NCI-H345 treated with DMSO at 0.1 percent for 48 hours (cell line): ENCODE results near the gene DDIT3.

ENCODE experiments used
- DNase-seq: peaks from one replicate; lab custom pipeline; 2025; ENCODE audit not compliant: unreplicated experiment; lab: John Stamatoyannopoulos, UW

Gene DDIT3

DNA sequence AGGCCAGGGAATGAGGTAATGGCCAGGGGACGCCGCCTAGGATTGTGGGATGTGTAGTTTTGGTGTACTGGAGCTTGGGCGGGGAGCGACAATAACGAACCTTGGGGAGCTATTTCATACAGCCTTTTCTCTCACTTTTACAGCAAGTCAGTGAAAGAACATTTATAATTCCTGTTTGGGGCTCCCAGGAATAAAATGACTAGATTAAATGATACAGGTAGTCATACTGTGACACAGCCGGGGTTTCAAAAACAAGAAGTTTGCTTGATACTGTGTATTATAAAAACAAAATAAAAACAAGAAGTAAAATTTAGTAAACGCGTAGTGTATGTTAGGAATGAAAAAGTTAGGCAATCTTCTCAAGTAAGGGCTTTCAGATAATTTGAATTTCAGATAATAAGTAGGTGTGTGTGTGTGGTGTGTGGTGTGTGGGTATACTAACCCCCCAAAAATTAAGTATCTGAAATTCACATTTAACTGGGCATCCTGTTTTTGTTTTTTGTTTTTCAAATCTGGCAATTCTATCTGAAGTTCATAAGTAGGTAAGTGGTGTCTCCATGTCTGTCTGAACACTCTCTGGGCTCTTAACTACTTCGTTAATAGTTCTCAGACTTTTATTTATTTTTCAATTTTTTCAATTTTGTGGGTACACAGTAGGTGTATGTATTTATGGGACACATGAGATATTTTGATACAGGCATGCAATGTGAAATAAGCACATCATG is 27.1 kb upstream of the DDIT3 start:
- DNase-seq = no peak

DNA sequence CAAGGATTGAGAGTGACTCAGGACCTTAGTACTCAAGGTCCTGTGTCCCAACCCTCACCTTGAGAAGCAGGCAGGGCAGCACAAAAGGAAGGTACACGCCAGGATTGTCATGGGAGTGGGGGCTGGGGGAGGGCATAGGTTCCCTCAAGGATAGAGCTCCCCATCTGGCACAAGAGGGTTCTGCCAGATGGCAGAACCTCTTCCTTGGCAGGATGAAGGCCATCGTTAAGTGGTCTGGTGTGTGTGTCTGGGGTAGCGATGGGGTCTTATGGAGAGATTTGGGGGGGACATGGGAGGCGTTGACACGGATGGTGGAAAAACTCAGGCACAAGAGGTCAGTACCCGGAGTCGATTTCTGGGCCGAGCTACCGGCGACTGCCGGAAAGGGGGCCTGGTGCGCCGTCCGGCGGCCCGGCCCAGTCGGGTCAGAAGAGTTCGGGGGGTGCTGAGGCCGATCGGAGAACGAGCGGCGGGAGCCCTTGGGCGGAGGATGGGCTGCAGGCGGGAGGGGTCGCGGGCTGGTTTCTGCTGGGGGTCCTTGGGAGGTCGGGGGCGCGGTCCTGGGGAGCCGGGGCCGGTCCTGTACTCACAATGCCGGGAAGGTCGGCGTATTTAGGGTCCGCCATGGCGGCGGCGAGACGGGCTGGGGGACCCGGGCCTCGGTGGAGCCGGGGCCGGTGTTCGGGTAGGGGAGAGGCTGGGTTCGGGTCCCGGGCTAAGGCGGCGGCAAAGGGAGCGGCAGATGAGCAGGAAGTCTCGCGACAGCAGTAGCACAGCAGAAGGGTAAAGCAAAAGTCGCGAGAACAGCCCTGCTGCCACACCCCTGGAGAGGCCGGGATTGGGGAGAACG is 26.3 kb upstream of the DDIT3 start, which contains the start of gene DCTN2:
TSS of gene DCTN2 (minus strand) at position 755 of the 850 bp plus-strand sequence. CDS start at position 626, 129 bp downstream.
- peak; percentile 96 for DNase-seq

DNA sequence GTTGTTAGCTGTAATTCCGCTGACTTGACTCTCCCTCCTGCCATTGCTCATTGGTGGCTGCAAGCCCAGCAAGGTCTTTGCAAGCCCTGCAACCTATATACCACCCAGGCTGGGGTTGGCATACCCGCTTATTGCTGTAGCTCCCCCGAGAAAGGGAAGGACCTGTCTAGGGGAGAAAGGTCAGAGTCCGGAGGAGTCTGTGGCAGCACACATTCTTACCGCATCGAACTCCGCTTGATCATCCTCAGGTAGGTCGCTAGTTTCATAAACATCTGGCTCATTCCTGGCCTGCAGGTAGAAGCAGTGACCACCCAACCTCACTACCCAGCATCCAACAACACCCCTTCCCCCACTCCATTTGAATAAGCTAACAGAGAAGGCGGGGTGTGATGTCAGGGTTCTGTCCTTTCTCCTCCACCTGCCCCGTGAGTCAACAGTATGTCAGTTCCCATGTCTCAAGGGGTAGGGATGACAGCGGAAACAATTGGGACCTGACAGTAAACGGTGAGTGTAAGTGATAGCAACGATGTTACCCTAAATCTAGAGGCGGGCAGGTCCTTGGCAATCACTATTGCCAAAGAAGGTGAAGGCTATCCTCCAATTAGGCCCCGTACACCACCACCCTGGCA is 25.6 kb upstream of the DDIT3 start:
- no peak for DNase-seq

DNA sequence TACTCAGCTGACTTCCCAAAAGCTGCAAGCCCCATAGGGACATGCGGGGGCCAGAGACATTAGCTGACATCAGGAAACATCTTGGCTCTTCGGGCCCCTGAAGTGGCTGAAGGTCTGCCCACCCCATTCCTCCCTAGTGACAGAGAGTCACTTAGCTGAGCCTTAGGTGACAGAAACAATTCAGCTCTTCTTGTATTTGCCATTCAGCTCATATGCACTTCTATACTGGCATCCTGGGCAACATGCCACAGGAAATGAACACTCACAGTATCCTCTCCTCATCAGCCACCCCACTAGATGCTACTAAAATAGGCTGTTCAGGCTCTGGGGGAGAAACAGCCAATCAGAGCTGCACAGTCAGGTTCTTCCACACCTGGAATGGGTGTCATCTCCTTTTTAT is 23.3 kb upstream of the DDIT3 start:
- no peak for DNase-seq

DNA sequence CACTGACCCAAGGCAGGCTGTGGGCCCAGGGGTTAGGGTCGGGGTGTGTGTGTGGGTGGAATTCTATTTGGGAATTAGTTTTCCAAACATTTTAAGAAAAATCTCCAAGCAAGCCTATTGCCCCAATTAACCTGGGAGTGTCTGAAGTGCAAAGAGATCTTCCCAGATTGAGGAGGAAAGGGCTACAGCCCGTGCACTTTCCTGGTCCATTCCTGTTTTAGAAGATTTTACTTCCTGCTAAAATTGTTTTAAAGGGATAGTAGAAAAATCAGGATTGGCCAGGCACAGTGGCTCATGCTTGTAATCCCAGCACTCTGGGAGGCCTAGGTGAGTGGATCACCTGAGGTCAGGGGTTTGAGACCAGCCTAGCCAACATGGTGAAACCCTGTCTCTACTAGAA is 21.4 kb upstream of the DDIT3 start:
- no peak for DNase-seq

DNA sequence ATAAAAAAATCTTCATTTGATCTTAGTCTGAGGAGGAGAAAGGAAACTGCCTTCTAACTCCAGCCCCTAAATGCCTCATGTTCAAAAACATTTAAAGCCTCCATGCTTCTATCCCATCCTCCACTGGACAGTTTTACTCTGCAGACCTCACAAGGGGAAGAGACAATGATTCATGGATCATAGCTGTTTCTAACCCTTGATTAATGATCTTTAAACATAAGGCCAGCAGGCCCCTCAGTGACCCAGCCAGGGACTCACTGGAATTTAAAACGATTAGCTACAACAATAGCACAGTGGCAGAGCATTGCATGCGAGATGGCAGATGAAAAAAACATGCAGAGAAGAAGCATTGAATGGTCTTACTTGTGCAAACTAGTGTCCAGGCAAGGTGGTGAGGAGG is 20.7 kb upstream of the DDIT3 start:
- DNase-seq = no peak

DNA sequence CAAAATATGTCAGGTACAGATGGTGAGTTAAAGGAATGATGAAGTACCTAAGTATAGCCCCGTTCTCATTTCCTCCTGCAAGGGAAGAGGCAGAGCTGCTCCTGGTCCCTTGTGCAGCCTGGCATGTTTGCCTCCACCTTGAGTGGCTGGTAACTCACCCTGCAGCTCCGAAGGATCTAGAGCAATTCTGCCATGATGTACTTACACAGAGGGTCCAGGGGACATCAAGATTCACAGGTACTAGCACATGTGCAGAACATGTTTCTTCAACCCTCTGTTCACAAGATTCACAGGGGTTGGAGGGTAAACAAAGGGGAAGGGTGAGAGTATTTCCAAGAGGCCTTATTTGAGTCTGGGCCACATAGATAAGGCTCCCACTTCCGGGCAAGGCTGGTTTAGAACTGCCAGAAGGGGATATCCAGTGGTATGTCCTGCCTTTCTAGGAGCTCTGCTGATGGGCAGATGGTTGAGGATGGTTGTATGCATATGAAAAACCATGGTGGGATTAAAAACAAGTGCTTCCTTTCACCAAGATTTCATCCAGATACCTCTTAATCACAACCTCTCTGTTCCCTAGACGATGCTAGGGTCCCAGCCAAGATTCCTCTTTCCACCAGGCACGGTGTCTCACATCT is 18.9 kb upstream of the DDIT3 start:
- DNase-seq = no peak

DNA sequence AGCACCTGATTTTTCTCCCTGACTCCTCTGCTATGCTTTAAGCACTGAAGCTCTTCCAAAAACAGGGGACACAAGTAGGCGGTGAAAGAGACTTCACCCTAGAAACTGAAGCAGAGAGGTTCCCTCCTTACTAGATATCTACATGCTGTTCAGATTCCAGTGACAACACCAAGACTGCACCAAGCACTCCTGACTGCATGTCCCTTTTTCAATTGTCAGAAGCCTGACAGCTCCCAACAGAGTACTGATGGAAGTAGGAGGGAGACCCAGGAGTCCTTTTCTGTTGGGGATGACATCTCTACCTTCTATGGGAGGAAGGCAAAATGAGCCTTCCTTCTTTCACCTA is 16.3 kb upstream of the DDIT3 start:
- DNase-seq = no peak

DNA sequence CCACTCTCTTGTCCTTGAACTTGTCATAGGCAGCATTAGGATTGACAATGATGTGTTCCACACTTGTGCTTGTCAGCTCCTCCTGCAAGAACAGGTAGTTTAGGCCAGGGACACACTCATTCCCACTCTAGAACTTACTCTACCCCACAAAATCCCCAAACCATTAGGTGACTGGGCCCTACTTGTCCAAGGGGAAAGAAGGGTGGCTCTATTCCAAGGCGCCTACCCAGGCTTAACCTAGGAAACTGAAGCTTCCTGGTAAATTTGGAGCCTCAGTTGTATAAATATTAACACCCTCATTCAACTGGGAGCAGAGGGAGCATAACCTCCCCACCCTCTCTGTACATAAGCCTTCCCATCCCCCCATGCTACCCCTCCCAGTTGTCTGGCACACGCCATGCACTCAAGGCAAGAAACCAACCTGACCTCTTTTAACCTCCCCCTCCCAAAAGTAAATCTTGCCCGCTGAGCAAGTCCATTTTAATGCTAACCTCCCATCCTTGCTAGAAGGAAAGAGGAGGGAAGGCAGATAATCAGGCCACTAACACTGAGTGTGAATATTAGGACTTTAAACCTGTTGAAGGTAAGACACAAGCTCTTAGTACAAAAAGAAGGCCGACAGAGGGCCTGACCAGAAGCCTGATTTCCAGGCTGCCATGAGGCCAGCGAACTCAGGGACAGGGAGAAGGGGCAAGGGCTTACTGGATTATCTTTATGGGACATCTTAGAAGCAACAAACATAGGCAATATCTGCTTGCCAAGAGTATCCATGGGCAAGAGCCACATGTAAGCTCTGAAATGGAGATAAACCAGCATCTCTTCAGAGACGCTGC is 15.7 kb upstream of the DDIT3 start:
- no peak for DNase-seq

DNA sequence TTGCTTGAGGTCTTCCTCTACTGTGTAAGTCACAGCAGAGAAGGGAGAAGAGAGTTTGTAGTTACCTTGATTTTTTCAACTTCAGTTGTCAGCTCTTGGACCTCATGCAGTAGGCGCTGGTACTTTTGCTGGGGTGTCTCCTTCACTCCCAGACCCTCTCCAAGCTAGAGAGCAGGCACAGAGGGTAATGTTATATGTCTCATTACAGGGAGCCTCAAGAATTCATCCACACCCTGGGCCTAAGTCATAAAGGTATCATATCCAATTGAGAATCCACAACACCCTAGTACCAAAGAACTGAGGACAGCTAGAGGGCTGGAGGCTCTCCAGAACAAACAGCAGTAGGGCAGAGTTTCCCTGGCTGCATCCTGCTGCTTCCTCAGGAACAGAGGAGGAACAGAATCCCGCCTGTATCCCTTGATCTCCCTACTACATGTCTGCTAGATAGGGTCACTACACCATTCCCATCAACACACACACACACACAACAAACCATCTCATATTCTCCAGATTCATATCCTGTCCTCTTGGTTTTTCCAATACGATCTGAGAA is 14.8 kb upstream of the DDIT3 start:
- no peak for DNase-seq

DNA sequence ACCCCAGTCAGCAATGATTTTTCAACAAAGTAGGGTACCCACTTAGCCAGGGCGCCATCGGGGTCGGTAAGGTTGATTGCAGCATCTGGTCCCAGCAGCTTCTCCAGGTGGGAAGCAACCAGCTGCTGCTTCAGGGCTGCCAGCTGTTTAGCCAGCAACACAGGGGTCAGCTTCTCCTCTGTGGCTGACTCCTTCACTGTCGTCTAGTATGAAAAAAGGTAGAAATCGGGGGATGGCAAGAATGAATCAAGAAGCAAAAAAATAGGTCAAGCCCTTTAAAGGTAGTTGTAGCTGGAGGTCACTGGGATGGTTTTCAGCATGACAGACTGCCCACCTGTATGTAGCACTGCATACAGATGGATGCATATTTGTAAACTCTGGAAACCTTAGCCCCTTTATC is 13.9 kb upstream of the DDIT3 start:
- no peak for DNase-seq

DNA sequence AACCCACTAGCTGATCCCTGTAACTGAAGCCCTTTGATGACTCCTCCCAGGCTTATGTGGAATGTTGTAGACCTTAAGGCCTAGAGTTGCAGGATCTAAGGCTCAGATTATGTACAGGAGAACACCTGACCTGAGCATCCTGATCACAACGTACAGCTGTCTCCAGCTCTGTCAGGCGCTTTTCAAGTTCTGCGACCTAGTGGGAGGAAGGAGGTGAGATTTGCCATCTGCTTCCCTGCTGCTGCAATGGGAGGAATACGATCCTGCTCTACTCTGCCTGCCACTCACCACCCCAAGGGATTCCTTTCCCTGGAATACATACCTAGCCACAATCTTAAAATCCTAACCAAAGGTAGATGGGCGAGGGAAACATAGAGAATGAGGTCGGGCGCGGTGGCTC is 12.8 kb upstream of the DDIT3 start:
- no peak for DNase-seq

DNA sequence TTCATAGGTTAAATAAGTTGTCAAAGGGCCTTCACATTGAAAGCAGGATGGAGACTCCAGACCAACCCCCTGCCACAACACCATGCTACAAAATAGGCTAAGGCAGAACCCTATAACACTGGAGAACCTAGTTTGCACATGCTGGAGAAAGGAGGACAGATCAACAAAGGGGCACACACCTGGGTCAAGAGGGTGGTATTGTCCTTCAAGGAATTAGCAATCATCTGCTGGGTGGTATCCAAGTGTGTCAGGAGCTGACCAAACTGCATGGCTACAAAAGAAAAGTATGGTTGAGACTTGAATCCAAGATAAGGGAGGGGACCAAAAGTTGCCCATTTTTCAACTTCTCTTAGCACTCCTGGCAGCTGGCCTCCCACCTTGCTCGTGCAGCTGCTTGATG is 11.5 kb upstream of the DDIT3 start:
- no peak for DNase-seq

DNA sequence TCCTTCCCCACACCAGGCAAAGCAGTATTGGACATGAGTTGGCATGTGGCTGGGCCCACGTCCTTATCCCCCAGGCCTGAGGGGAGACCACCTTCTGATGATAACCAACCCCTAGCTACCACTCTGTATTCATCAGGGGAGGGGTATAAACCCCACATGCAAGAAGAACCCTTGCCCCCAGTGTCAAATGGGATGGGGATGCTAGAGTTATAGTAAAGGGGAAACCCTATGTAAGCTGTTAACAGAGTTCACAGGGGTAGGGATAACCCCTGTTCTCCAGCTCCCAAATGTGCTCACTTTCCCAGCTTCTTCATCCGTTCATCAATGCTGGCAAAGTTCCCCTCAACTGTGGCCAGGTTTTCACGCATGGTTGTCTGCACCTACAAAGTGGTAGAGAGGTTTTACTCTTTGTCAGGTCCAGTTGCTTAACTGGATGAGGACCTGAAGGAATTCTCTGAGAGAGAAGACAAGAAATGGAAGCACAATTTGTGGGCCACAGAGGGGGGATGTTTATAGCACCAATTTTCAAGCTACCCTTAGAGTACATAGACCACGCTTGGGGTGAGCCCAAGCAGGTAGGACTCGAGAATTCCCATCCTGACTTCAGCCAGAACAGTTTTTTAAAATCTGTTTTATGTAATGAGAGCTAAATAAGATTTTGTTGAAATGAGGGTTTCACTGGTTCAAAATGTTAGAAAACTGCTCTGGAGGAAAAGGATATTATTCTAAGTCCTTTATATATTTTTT is 10.3 kb upstream of the DDIT3 start:
- DNase-seq = no peak

DNA sequence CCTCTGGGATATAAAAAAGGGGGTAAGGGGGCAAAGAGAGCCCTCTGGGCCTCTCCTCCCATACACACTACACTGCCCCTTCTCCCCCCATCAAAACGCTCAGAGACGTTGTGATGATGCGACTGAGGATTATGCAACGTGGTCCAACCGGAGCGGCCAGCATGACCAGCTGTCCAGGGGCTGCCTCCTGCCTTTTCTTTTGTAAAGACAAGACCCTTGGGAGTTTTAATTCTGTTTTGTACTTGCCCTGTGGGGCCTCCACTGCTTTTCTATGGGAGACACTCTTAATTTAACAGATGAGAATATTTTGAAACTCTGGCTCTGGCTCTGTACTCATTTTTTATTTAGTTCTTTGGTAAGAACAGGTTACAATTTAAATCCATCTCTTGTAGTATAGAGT is 9.5 kb upstream of the DDIT3 start:
- no peak for DNase-seq

DNA sequence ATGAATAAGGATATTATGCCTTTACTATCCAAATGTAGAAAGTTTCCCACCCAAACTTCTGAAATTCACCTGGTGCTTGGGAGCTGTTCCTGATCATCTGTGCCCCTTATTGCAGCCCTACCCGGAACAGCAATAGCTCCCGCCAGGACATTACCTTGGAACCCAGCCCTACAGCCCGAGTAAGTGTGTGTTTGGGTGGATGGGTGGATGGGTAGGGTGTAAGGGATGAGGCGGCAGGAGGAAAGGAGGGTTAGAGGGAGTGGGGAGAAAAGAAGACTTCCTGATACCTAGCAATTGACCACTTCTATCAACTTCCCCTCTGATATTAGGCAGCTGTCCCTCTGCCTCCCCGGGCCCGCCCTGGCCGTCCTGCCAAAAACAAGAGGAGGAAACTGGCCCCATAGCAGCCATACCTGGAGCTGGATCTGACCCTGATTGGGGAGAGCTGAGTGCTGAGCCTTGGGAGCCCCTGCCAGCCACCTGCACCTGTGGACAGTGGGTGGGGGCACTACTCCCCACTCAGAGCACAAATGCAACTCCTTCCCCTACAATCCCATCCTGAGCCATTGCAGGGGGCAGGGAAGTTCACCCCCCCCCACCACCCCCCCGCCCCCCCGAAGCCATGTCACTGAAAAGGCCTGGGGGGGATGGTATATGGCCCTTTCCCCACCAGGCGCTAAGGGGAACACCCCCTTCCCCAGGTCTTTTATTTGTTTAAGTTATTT is 8.7 kb upstream of the DDIT3 start:
- no peak for DNase-seq

DNA sequence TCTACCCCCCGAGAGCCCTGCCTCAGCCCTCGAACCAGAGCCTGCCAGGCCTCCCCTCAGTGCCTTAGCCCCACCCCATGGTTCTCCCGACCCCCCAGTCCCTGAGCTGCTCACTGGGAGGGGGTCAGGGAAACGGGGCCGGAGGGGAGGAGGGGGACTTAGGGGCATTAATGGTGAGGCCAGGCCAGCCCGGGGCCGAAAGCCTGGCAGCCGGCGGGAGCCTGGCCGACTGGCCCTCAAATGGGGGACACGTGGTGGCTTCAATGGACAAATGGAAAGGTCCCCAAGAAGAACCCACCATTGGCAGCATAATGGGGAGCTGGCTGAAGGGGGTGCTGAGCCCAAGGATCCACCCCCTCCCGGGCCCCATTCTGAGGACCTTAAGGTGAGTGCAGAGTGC is 7.9 kb upstream of the DDIT3 start:
- DNase-seq = no peak

DNA sequence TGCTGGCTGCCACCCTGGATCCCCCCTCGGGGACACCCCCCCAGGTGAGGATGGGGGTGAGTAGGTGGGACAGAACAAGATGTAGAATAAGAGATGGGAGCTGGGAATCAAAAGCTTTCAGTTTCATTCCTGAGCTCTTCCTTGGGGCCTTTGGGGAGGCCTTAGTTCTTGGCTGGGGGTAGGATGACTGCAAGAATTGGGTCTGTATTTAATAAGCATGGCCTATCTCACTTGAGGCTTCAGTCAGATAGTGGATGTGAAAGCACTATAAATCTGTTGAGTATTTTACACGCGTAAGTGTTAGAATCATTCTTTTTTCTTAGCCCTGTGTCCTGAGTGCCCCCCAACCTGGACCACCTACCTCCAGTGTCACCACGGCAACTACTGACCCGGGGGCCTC is 6.9 kb upstream of the DDIT3 start:
- no peak for DNase-seq

DNA sequence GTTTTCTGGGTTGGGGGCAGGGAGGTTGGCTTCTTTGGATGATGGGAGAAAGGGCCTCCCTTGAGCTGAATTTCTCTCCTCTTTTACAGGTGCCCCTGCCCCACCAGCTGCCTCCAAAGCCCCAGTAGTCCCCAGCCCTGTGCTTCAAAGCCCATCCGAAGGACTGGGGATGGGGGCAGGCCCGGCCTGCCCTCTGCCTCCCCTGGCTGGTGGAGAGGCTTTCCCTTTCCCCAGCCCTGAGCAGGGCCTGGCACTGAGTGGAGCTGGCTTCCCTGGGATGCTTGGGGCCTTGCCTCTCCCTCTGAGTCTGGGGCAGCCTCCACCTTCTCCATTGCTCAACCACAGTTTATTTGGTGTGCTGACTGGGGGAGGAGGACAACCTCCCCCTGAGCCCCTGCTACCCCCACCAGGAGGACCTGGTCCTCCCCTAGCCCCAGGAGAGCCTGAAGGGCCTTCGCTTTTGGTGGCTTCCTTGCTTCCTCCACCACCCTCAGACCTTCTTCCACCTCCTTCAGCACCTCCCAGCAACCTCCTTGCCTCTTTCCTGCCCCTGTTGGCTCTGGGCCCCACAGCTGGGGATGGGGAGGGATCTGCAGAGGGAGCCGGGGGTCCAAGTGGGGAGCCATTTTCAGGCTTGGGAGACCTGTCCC is 6.3 kb upstream of the DDIT3 start:
- DNase-seq = no peak
